GM12872 (cell line): ENCODE measurements around the gene WWC2.

ENCODE experiments used
- CTCF ChIP-seq: IDR thresholded peaks from 3 replicates; pipeline ENCODE4 v1.5.1; 2011; ENCODE audit warnings: low read depth, mild to moderate bottlenecking, low read length, moderate library complexity; ENCODE audit not compliant: insufficient read depth

The WWC2 gene

GRCh38 chr4:183337349-183337748, 238.3 kb downstream of the WWC2 start:
- no peak for TF ChIP-seq CTCF

- TF ChIP-seq CTCF, result no peak
Measured at GRCh38 chr4:183337833-183338232, 238.8 kb downstream of the WWC2 start.

- no peak for TF ChIP-seq CTCF
Measured at GRCh38 chr4:183342541-183343533, 243.8 kb downstream of the WWC2 start.

- TF ChIP-seq CTCF, result no peak
Measured at GRCh38 chr4:183343730-183344129, 244.7 kb downstream of the WWC2 start.

DNA sequence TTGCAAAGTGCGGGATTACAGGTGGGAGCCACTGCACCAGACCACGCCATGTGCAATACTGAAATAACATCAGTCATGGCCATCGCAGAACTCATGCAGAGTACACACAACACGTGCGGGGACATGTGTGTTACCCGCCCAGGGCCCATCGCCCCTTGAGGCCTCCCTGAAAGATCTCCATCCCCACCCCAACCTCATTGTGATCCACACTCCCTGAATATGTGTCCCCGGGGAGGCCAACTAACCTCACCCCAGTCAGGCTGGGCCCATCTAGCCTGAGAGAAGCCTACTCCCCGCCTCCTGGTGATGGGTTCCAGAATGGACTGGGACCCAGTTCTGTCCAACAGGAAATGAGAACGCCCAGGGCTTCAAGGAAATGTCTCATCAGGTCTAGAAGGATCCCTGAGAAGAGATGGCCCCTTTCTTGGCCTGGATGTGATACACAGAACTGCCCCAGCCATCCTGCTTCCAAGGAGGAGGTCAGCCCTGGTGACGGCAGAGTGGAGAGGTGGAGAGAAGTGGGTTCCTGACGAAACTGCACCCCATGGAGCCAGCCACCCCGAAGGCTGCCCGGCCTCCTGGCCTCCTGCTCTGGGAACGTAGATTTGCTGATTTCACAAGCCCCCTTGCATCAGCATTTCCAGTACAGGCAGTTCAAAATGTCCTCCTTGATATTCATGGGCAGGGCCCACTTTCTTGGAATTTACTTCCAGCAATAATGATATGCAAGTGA, 245.6 kb downstream of the WWC2 start:
- no peak for TF ChIP-seq CTCF

DNA sequence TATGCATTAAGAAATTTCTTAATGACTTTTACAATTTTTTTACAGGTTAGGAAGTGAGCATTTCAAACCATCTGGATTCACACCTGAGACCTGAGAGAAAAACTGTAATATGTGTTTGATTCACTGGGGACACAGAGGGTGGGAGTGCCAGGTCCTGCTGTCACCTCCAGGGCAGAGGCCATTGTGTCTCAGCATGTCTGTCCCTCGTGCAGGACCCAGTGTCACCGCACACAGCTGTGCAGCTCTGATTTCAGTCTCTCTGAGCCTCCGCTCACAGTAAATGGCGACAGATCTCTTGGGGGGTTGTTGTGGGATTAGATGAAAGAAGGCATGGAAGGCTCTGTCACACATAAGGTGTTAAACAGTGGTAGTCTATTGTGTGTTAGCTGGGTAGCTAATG, 246.2 kb downstream of the WWC2 start:
- no peak for TF ChIP-seq CTCF

DNA sequence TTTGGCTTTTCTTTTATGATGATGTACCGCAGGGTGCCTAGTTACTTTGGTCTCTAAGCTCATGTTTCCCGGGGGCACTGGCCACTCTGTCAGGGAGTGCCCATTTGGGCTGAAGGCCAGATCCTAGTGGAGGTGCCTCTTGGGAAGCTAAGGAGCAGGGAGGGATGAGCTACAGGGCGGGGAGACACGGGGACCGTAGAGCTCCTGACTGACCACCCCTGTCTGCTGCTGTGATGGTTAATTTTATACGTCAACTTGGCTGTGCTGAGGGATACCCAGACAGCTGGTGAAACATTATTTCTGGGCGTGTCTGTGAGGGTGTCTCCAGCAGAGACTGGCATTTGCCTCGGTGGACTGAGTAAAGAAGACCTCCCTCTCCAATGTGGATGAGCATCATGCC, 248.1 kb downstream of the WWC2 start:
- TF ChIP-seq CTCF, result no peak
